ENCODE measurements around the gene MYRIP.

DNA sequence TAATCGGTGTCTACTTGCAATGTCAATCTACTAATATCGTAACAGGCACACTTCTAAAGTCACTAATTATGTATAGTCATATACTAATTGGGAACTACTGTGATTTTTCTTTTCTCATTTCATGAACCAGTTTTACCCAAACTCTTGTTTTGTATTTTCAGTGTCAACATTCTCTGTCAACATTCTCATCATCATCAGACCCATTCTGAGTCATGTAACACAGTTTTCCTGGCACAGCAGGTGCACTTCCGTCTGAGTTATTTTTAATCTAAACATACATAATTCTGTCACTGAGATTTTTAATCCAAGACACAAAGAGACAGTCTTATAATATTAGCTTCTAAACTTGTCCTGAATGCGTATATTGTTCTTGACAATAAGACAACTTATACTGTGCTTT, 295.0 kb downstream of the MYRIP start:
- TF ChIP-seq, protein P1, sequence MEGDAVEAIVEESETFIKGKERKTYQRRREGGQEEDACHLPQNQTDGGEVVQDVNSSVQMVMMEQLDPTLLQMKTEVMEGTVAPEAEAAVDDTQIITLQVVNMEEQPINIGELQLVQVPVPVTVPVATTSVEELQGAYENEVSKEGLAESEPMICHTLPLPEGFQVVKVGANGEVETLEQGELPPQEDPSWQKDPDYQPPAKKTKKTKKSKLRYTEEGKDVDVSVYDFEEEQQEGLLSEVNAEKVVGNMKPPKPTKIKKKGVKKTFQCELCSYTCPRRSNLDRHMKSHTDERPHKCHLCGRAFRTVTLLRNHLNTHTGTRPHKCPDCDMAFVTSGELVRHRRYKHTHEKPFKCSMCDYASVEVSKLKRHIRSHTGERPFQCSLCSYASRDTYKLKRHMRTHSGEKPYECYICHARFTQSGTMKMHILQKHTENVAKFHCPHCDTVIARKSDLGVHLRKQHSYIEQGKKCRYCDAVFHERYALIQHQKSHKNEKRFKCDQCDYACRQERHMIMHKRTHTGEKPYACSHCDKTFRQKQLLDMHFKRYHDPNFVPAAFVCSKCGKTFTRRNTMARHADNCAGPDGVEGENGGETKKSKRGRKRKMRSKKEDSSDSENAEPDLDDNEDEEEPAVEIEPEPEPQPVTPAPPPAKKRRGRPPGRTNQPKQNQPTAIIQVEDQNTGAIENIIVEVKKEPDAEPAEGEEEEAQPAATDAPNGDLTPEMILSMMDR (IDR thresholded peaks at IDR 0.05; ENCODE audit: low read depth, low read length, poor library complexity, severe bottlenecking): no peak
- TF ChIP-seq EZH2phosphoT487 (IDR thresholded peaks at IDR 0.05; ENCODE audit: borderline replicate concordance, low read length): no peak

All from DOHH2 (cell line).